RWPE1 (cell line): ENCODE results near the gene MRRF.

Experiments
- CTCF ChIA-PET: fragments of 350-600 bp; sonication (Branson Sonifier 250); formaldehyde crosslinking; extraction: SDS; loops from one replicate; lab custom pipeline; 2021; lab: Yijun Ruan, JAX
- POLR2A ChIA-PET: fragments of 400-600 bp; formaldehyde crosslinking; extraction: SDS; loops from one replicate; lab custom pipeline; 2020; ENCODE audit warnings: antibody characterized with exemption; ENCODE audit not compliant: low non-redundant PET; lab: Yijun Ruan, JAX
- DNase-seq: peaks from one replicate; pipeline ENCODE4 v3.0.0; 2012; ENCODE audit warnings: low spot score
- H3K27ac ChIP-seq: fragments of 450-650 bp; 2 replicates; pipeline ENCODE4 v1.5.1; 2017
- TF ChIP-seq, protein P1 (sequence below): fragments of 450-650 bp; conservative IDR thresholded peaks from 2 replicates; pipeline ENCODE4 v1.5.1; 2017; ENCODE audit warnings: low read depth, mild to moderate bottlenecking

The MRRF gene

DNA sequence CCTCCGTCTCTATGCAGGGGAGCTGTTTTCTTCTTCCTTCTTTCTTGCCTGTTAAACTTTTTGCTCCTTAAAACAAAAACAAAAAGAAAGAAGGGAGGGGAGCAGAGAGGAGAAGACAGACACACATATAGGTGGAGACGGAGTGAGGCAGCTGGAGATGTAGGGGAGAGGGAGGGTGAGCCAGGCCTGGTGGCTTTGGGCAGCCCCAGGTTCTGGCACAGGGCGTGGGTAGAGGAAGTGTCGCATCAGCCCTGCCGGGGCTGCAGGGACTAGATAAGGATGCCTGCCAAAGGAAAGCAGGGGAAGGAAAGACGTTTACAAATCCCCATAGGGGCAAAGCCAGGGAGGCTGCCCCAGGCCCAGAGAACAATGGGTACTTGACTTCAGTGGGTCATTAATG lies 67.4 kb downstream of the MRRF start:
- TF ChIP-seq, protein P1, sequence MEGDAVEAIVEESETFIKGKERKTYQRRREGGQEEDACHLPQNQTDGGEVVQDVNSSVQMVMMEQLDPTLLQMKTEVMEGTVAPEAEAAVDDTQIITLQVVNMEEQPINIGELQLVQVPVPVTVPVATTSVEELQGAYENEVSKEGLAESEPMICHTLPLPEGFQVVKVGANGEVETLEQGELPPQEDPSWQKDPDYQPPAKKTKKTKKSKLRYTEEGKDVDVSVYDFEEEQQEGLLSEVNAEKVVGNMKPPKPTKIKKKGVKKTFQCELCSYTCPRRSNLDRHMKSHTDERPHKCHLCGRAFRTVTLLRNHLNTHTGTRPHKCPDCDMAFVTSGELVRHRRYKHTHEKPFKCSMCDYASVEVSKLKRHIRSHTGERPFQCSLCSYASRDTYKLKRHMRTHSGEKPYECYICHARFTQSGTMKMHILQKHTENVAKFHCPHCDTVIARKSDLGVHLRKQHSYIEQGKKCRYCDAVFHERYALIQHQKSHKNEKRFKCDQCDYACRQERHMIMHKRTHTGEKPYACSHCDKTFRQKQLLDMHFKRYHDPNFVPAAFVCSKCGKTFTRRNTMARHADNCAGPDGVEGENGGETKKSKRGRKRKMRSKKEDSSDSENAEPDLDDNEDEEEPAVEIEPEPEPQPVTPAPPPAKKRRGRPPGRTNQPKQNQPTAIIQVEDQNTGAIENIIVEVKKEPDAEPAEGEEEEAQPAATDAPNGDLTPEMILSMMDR: no peak
- CTCF ChIA-PET: no interaction called here
- no peak for DNase-seq
- POLR2A ChIA-PET: no interaction called here
- no peak overlapping the region for H3K27ac ChIP-seq

DNA sequence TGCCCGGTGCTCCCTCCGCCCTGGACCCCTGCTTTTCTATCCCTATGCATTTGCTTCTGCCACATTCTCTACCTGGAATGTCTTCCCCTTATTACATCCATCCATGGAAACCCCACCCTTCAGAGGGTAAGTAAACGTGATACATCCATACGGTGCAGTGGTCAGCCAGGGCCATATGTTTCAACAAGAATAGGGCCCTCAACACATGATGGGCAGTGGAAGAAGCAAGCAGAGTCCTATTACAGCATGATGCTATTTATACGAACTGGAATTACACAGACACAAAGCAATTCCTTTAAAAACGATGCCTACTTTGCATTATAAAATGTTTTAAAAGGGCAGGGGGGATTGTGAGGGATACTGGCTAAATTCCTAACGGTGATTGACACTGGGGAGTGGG lies 68.0 kb downstream of the MRRF start:
- POLR2A ChIA-PET: no interaction called here

DNA sequence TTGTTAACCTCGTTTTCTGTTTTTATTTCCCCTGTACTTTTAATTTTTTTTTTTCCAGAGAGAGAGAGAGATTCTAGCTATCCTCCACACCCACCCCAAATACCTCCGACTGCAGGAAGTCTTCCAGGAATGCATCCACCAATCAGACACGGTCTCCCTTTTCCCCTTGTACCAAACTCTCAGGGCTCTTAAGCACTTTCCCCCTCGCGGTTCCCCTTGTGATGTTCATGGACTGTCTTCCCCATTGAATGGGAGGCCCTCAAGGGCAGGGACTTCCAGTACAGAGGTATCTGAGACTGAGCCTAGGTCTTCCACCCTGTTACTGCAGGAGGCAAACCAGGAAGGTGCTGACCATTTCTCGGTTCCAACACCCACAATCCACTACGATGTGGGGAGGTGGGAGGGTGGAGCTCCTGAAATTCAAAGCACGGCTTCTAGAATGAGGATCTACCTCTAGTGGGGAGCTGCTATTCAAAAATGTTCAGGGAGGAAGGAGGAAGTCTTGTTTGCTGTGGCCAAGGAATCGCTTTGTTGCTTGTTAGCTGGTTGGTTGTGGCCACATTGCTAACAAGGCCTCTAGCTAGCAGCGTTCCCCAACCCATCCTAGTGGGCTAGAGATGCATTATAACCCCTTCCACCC lies 68.6 kb downstream of the MRRF start:
- H3K27ac ChIP-seq: no peak overlapping the region
- no peak for DNase-seq
- POLR2A ChIA-PET: no interaction called here
- CTCF ChIA-PET: interaction anchor here (1.1 kb wide), 1 partner anchor 8 kb away, joined by 3 read pairs; no protein-coding TSS in a partner anchor
- TF ChIP-seq, protein P1: no peak

More for the DNA sequence above, 68.0 kb downstream of the MRRF start:
- CTCF ChIA-PET: no interaction called here
- TF ChIP-seq, protein P1: no peak
- DNase-seq: no peak
- H3K27ac ChIP-seq: no peak overlapping the region

DNA sequence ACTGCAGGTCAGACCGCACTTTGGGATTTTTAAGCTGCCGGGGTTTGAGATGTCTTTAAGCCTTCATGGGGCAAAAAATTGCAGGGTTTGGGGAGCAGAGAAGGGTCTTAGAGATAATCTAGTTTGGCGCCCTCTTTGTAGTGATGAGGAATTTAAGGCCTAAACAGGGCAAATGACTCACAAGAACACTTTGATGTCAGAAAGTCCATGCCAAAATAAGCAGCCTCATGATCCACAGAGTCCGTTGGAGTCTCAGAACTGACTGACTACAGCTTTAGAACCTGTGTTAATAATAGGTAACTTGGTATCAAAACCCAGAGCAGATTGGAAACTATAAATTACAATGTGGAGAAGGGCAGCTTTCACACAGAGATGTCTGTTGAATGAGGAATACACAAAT lies 70.2 kb downstream of the MRRF start:
- ChIA-PET CTCF (interaction anchor here (0.5 kb wide), 1 partner anchor 54 kb away, joined by 3 read pairs; no protein-coding TSS in a partner anchor), POLR2A (no interaction called here)
- no peak for DNase-seq
- TF ChIP-seq, protein P1: no peak
- no peak overlapping the region for H3K27ac ChIP-seq

DNA sequence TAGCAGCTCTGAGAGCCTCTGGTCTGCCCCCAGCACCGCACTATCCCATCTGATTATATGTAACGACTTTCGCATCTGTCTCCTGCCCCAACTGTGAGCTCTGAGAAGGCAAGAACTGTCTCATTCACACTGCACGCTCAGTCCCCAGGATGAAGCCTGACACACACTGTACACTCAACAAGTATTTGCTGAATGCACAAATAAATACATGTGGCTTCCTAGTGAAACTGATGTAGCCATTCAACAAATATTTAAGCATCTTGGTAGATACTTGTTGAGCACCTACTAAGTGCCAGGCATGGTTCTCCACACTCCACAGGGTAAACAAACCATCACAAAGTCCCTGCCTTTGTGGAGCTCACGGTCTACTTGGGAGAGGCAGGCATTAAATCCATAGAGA lies 71.5 kb downstream of the MRRF start:
- TF ChIP-seq, protein P1: no peak

DNA sequence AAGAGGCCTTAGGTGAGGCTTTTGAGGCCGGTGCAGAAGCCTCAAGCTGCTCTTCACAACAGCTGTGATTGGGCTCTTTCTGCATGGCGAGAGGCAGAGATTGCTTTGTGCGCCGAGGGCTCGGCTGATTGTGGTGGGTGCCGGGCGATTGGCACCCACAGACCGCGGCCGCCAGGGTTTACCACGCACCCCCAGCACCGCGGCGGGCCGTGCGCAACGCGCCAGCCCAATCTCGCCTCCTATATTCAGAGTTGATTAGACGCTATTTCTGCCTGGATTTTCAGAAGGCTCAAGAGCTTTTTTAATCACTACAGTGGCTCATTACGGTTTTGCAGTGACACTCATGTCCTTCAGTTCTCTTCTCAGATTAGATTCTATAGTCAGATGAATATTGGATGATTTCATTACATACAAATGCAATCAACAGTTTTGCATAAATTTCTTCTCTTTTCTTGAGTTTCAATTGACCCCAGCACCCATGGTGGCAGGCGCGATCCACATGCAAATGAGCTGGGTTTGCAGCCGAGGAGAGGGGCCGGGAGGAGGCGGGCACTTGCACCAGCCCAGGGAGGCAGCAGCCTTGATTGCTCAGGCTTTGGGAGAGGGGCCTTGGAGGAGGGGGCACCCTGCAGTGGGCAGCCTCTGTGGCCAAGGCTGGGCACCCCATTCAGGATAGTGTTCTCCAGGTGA lies 72.3 kb downstream of the MRRF start:
- POLR2A ChIA-PET: interaction anchor here (0.6 kb wide), 1 partner anchor 274 kb away, joined by 3 read pairs; no protein-coding TSS in a partner anchor
- no peak for DNase-seq
- no peak overlapping the region for H3K27ac ChIP-seq
- CTCF ChIA-PET: interaction anchor here (0.6 to 1.0 kb wide), 2 partner anchors 15 to 192 kb away, joined by 3 to 4 read pairs; no protein-coding TSS in a partner anchor
- TF ChIP-seq, protein P1: no peak

More for the DNA sequence above, 71.5 kb downstream of the MRRF start:
- ChIA-PET CTCF (interaction anchor here (0.7 to 1.0 kb wide), 2 partner anchors 14 to 191 kb away, joined by 3 to 5 read pairs; no protein-coding TSS in a partner anchor), POLR2A (interaction anchor here (0.6 kb wide), 1 partner anchor 17 kb away, joined by 4 read pairs; no protein-coding TSS in a partner anchor)
- DNase-seq: no peak
- no peak overlapping the region for H3K27ac ChIP-seq
